Nucleus accumbens (tissue), 56 donors: Measurements from ENCODE around the gene SCTR.
A peak's percentile ranks its signal among the peaks of the same experiment; 100 is the strongest.
"Not testable (repeated sequence)": the region's sequence is repeated elsewhere in the genome, so short reads cannot be mapped to it uniquely, and the experiment has no call there.

ENCODE experiments used
- DNase-seq, 56 donors: peaks; one replicate each; lab custom pipeline; 2025; lab: John Stamatoyannopoulos, UW

Gene SCTR

DNA sequence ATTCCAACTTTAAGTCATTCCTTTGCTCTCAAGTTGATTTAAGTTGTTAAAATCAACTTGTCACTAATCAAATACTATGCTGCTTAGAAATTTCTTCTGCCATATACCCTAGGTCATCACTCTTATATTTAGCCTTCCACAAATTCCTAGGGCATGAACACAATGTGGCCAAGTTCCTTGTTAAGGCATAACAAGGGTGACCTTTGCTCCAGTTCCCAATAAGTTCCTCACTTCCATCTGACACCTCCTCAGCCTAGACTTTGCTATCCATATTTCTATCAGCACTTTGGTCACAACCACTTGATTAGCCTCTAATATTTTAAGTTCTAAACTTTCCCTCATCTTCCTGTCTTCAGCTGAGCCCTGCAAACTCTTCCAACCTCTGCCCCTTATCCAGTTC lies 102.5 kb downstream of the SCTR start:
- DNase-seq, result no peak

- no peak for DNase-seq
Observed at GRCh38 chr2:119421304-119421703, 103.0 kb downstream of the SCTR start.

GRCh38 chr2:119419803-119420508 lies 104.3 kb downstream of the SCTR start:
- DNase-seq, result no peak

- no peak for DNase-seq
Observed at GRCh38 chr2:119419065-119419464, 105.2 kb downstream of the SCTR start.

- DNase-seq, result no peak
Observed at GRCh38 chr2:119417908-119418307, 106.4 kb downstream of the SCTR start.

GRCh38 chr2:119416299-119416923 lies 107.9 kb downstream of the SCTR start:
- no peak for DNase-seq

DNA sequence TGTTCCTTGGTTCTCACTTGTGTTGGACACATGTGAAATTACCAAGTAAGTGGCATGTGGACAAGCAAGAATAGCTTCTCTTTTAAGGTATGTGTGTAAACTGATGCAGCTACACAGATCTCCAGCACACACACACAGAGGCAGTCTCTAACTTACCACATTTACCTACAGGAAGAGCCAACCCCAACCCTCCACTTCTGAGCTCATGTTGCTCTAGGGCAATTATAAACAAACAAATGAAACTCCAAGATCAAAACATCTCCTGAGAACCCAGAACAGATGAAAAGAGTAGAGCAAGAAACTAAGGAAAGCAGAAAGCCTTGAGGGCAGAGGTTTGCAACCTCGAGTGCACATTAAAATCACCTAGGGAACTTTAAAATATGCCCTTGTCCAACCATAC lies 108.7 kb downstream of the SCTR start:
- no peak for DNase-seq

DNA sequence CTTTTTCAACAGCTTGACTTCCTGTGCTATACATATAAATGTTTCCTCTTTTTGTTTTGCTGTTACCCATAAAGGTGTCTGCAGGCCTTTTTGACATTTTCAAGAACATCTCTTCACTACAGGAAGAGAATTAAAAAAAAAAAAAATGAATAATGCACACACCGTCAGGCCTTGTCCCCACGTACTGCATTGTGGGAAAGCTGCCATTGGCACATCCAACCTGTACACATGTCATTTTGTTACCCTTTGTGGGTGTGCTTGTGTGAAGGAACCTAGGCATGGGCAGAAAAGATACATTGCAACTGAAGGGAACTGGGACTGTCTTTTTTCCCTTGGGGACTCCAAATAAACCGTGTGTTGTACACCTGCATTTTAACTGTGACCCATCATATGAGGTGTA lies 109.4 kb downstream of the SCTR start:
- no peak for DNase-seq

GRCh38 chr2:119409506-119409905 lies 114.8 kb downstream of the SCTR start:
- no peak for DNase-seq

DNA sequence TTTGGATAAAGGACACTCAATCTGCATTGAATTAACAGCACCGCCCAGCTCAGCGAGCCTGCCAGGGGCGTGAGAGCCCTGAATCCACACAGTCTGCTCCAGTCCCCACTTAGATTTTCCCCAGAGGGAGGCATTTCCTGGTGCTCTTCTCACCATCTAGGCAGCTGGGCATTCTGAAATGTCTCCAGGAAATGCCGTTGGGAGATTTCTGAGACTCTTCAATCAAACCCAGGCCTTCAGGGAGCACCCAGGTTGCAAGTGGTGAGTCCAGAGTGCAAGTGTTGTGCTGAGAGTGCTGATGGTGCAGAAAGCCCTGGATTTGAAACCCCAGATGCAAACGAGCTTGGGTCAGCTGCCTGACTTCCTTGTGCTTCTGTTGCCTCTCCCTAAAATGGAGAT lies 116.1 kb downstream of the SCTR start:
- no peak for DNase-seq

GRCh38 chr2:119407430-119408220 lies 116.7 kb downstream of the SCTR start:
- DNase-seq, result peak in 23 of 56 donors; percentile 8 to 67 (median 22)

GRCh38 chr2:119405151-119405550 lies 119.1 kb downstream of the SCTR start:
- DNase-seq, result no peak

DNA sequence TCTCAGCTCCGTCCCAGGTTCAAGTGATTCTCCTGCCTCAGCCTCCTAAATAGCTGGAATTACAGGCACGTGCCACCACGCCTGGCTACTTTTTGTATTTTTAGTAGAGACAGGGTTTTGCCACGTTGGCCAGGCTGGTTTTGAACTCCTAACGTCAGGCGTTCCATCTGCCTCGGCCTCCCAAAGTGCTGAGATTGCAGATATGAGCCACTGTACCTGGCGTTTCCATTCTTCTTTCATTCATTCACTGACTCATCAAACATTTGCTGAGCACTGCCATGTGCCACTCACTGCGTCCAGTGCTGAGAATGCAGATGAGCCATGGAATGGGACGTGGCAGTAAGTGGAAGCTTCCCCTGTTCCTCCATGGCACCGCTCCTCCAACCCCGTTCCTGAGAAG lies 120.7 kb downstream of the SCTR start:
- not testable (repeated sequence) for DNase-seq

GRCh38 chr2:119402645-119403560 lies 121.4 kb downstream of the SCTR start:
- no peak for DNase-seq

- DNase-seq, result no peak
Observed at GRCh38 chr2:119402106-119402505, 122.2 kb downstream of the SCTR start.

DNA sequence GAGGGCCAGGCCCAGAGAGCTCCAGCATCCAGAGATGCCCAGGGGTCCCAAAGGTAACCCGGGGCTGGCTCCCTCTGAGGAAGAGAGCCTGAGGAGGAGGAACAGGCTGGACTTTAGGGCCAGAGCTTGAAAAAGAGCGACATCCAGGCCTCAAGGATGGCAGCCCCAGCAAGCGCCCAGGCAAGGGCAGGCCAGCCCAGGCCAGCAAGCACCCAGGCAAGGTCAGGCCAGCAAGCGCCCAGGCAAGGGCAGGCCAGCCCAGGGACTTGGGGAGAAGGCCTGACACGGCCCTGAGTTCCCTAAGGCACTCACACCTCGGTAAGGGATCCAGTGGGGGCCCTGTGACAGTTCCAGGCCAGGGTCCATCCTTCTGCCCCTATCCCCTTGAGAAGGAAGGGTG lies 127.1 kb downstream of the SCTR start:
- DNase-seq, result no peak

DNA sequence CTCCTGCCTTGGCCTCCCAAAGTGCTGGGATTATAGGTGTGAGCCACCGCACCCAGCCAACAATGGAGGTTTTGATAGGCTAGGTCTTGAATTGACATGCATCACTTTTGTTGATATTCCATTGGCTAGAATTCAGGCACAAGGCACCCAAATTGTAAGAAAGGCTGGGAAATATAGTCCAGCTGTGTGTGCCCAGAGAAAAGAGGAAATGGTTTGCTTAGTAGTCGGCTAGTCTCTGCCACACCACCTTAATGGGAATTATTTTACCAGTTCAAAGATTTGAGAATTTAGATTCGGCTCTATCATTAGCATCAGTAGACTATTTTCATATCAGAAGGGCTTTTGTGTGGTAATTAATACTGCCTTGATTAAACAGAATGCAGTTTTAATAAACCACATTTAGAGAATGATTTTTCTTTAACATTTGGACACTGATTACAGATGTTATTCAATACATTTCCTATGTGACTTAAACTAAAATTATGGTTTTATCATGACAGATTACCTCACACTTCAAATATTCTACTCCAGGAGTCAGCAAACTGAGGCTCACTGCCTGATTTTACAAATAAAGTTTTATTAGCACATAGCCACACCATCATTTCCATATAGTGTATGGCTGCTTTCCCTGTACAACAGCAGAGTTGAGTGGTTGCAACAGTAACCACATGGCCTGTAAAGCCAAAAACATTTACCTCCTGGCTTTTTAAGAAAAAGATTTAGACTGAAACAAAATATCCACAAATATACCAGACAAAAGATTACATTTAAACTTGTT lies 130.1 kb downstream of the SCTR start:
- DNase-seq, result no peak
